ENCODE measurements around the gene SLC27A1.

DNA sequence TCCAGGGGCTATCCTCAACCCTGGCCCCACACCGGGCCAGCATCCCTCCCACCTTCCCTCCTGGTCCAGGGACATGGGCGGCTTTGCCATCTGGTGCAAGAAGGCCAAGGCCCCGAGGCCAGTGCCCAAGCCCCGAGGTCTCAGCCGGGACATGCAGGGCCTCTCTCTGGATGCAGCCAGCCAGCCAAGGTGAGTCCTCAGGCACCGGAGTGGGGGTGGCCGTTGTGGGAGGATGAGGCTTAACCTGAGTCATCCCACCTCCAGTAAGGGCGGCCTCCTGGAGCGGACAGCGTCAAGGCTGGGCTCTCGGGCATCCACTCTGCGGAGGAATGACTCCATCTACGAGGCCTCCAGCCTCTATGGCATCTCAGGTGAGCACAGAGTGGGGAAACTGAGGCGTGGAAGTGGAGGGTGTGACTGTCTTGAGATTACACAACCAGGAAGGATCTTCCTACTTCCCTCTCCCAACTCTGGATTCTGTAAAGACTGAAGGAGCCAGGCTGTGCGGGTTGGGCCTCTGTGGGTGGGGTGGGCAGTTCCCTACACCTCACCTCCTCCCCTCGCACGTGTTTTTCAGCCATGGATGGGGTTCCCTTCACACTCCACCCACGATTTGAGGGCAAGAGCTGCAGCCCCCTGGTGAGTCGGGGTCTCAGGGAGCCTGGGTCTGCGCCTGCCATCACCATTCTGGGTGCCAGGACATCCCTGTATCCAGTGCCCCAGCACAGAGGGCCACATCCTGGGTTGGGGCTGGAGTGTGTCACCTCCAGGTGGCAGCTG is 46.7 kb upstream of the SLC27A1 start:
- TF ChIP-seq, protein P1, sequence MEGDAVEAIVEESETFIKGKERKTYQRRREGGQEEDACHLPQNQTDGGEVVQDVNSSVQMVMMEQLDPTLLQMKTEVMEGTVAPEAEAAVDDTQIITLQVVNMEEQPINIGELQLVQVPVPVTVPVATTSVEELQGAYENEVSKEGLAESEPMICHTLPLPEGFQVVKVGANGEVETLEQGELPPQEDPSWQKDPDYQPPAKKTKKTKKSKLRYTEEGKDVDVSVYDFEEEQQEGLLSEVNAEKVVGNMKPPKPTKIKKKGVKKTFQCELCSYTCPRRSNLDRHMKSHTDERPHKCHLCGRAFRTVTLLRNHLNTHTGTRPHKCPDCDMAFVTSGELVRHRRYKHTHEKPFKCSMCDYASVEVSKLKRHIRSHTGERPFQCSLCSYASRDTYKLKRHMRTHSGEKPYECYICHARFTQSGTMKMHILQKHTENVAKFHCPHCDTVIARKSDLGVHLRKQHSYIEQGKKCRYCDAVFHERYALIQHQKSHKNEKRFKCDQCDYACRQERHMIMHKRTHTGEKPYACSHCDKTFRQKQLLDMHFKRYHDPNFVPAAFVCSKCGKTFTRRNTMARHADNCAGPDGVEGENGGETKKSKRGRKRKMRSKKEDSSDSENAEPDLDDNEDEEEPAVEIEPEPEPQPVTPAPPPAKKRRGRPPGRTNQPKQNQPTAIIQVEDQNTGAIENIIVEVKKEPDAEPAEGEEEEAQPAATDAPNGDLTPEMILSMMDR (conservative IDR thresholded peaks at IDR 0.05; ENCODE audit: low read depth, low read length) = no peak
- TF ChIP-seq EZH2 (IDR thresholded peaks at IDR 0.05; ENCODE audit: low read length, unreplicated experiment) = no peak
- no peak for TF ChIP-seq EZH2phosphoT487 (IDR thresholded peaks at IDR 0.05; ENCODE audit: borderline replicate concordance, low read length)
